B cell (primary cell): ENCODE data around the gene CEP126. TPM values are rescaled to one million over a fixed set of nuclear protein-coding genes. Genes with fewer than 3 reads are reported as not detected.

Source experiments
- polyA plus RNA-seq: library from polyadenylated mRNA; depleted of rRNA; stranded (reverse); fragments of >200 nt; gene quantifications from 2 replicates; pipeline ENCODE4 v1.2.3, GENCODE V29; 2012
- total RNA-seq, 2 donors: library from RNA; stranded (reverse); fragments of 120-200 nt in 1 of 2; gene quantifications; 1 replicate in 1 of 2; 2 replicates in 1 of 2; pipeline versions ENCODE4 v1.2.3 to v1.2.4, GENCODE V29; 2013 to 2022

Gene CEP126
- total and polyA plus RNA-seq, 2 donors (not counting 1 experiment from before 2014, with no cell fraction given) = 1.00 to 9.4 TPM

Other genes starting within 250 kb of the CEP126 start
- gene ANGPTL5, start 1.5 kb downstream of the CEP126 start, total RNA-seq = not detected in 2 replicates
- not detected in 2 replicates for gene ANGPTL5, start 1.5 kb downstream of the CEP126 start, polyA plus RNA-seq
- gene CFAP300, start 132.4 kb downstream of the CEP126 start, total RNA-seq = not detected in 2 replicates
- gene CFAP300, start 132.4 kb downstream of the CEP126 start, polyA plus RNA-seq = not detected in 2 replicates
- gene YAP1, start 195.4 kb downstream of the CEP126 start, total RNA-seq = not detected in 2 replicates
- not detected in 2 replicates for gene YAP1, start 195.4 kb downstream of the CEP126 start, polyA plus RNA-seq